Measurements from ENCODE around the gene MUC3A.
"Not testable (repeated sequence)": the region's sequence is repeated elsewhere in the genome, so short reads cannot be mapped to it uniquely, and the experiment has no call there.

MUC3A gene

DNA sequence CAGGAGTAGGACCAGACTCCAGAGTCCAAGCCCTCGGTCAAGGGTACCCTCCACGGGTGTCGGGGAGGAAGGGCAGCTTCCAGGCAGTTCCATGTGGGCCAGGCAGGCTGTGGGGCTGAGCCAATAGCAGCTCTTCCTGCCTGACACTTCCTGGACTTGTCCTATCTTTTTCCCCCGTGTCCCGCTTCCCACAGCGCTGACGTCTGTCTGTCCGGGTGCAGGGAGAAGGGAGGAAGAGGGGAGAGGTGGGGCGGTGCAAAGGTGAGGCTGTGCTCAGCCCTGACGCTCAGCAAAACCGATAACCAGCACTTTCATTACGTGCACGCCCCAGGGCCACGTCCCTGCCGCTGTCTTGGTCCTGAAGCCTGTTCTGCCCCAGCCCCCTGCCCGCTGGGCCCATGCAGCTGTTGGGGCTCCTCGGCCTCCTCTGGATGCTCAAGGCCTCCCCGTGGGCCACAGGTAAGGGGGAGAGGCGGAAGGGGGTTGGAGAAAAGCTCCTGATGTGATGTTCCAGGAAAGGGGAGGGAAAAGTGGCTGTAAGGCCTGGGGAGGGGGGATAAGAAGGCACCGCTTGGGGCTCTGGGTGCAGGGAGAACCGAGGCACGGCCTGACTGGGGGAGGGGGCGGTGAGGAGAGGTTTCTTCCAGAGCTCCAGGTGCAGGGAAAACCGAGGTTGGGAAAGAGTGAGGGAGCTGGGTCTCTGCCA is at the start of gene MUC3A:
Gene MUC3A, plus strand, starts transcription at position 308 of the 706 bp plus-strand sequence. Its CDS starts 91 bp downstream, at position 399.
- DNase-seq (ENCODE audit: low read depth in 1 of 2, low spot score in 1 of 2): no peak

- no peak for DNase-seq (ENCODE audit: low read depth in 1 of 2, low spot score in 1 of 2)
Observed at GRCh38 chr7:100900978-100901377, 48.4 kb upstream of the MUC3A start.

DNA sequence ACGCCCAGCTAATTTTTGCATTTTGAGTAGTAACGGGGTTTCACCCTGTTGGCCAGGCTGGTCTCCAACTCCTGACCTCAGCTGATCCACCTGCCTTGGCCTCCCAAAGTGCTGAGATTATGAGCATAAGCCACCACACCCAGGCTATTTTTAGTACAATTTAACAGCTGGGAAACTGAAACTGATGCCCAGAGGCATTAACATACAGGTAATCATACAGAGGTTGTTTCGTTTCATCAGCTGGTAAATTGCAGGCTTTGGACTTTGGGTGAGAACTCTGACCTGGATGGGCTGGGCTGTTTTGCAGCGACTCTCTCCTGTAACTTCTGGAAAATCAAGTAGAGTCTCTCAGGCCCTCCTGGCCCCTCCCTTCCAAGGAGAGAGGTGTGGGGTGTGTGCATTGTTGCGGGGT is 47.4 kb upstream of the MUC3A start:
- no peak for DNase-seq (ENCODE audit: low read depth in 1 of 2, low spot score in 1 of 2)

DNA sequence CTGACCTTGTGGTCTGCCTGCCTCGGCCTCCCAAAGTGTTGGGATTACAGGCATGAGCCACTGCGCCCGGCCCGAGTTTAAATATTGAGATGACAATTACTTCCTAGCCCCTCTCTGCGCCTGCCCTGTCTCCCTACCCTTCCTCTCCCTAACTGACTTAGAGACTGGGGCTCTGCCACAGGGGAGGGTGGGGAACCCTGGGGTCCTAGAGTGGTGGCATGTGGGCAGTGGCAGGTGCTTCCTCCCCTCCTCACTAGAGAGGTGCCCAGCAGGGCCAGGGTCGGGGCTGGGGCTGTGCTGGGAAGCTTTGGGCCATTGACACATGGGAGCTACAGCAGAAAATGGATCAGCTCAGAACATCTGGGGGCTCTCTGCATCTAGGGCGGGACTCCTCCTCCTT is 46.7 kb upstream of the MUC3A start:
- no peak for DNase-seq (ENCODE audit: low read depth in 1 of 2, low spot score in 1 of 2)

DNA sequence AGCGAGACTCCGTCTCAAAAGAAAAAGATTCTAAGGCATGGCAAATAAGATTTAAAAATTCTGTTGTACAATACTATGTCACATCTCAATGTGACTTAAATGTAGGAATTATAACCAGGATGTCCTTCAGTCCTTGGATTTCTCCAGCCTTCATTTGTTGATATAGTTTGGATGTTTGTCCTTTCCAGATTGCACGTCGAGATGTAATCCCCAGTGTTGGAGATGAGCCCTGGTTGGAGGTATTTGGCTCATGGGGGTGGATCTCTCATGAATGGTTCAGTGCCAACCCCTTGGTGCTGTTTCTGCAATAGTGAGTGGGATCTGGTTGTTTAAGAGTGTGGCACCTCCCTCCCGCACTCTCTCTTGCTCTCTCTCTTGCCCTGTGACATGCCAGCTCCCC is 40.8 kb upstream of the MUC3A start:
- no peak for DNase-seq (ENCODE audit: low read depth in 1 of 2, low spot score in 1 of 2)

- not testable (repeated sequence) for DNase-seq (ENCODE audit: low read depth in 1 of 2, low spot score in 1 of 2)
Observed at GRCh38 chr7:100910443-100910842, 38.9 kb upstream of the MUC3A start.

GRCh38 chr7:100911484-100911883 is 37.9 kb upstream of the MUC3A start:
- no peak for DNase-seq (ENCODE audit: low read depth in 1 of 2, low spot score in 1 of 2)

GRCh38 chr7:100914208-100914878 is 35.0 kb upstream of the MUC3A start:
- DNase-seq (ENCODE audit: low read depth in 1 of 2, low spot score in 1 of 2): no peak

GRCh38 chr7:100914879-100915447 is 34.4 kb upstream of the MUC3A start:
- DNase-seq (ENCODE audit: low read depth in 1 of 2, low spot score in 1 of 2): no peak

GRCh38 chr7:100919335-100919734 is 30.0 kb upstream of the MUC3A start:
- DNase-seq (ENCODE audit: low read depth in 1 of 2, low spot score in 1 of 2): not testable (repeated sequence)

GRCh38 chr7:100919779-100920437 is 29.4 kb upstream of the MUC3A start:
- DNase-seq (ENCODE audit: low read depth in 1 of 2, low spot score in 1 of 2): not testable (repeated sequence)

DNA sequence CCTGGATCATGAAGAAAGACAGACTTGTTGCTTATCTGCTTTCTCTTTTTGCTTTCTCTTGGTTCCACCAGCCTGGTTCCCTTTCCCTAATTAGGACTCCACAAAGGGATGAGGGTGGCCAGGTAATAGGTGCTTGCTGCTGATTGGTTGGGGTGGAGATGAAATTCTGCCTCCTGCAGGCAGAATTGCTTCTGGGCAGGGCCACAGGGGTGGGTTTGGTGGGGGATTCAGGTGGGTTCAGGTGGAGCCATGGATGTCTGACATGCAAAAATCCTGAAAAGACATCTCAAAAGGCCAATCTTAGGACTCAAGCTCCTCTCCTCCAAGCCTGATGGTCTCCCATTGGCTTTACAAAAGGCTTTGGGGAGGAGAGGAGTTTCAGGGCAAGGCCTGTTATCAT is 28.3 kb upstream of the MUC3A start:
- no peak for DNase-seq (ENCODE audit: low read depth in 1 of 2, low spot score in 1 of 2)

DNA sequence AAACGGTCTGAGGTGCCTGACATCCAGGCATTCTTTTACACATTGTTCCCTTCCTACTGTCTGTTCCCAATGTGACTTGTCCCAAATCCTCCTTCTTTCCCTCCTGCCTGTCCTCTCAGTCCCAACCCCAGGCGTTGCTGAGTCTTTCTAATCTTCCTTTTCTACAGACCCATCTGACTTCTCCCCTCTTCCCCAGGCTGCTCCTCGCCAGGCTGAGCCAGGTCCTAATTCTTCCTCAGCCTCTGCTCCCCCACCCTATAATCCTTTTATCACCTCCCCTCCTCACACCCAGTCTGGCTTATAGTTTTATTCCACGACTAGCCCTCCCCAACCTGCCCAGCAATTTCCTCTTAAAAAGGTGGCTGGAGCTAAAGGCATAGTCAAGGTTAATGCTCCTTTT is 25.7 kb upstream of the MUC3A start:
- not testable (repeated sequence) for DNase-seq (ENCODE audit: low read depth in 1 of 2, low spot score in 1 of 2)

DNA sequence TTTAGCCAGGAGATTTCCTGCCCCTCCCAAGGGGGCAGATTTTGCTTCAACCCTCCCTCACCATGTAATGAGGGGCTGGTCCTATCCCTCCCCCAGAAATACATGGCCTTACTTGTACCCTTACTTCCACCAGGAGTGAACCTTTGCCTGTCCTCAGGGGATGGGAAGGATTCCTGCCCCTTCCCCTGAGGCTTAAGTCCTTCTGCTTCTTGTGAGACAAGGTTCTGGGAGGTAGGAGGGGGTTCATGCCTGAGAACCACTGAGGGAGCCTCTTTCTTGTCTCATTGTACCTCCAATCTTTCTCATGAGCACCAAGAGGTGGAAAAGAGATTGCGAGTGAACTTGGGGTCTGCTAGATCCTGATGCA is 19.5 kb upstream of the MUC3A start:
- DNase-seq (ENCODE audit: low read depth in 1 of 2, low spot score in 1 of 2): no peak

DNA sequence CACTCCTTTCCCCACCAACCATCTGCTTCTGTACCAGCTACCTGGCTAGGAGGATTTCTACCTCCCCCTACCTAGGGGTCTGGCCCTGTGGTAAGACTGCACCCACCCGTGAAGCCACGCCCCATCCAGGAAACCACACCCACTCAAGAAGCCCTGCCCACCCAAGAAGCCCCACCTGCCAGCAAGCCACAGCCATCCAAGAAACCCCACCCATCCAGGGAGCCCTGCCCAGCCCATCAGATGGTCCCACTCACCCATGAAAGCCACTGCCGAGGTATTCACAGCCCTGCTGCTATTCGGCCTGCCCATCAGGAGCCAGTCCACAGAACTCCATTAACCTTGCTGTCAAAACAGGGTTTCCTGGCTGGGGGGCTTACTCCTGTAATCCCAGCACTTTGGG is 15.6 kb upstream of the MUC3A start:
- DNase-seq (ENCODE audit: low read depth in 1 of 2, low spot score in 1 of 2): no peak

DNA sequence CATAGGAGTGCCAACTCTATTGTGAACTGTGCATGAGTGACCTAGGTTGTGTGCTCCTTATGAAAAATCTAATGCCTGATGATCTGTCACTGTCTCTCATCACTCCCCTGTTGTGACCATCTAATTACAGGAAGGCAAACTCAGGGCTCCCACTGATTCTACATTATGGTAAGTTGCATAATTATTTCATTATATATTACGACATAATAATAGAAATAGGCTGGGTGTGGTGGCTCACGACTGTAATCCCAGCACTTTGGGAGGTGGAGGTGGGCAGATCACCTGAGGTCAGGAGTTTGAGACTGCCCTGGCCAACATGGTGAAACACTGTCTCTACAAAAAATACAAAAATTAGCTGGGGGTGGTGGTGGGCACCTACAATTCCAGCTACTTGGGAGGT is 14.0 kb upstream of the MUC3A start:
- not testable (repeated sequence) for DNase-seq (ENCODE audit: low read depth in 1 of 2, low spot score in 1 of 2)

GRCh38 chr7:100936167-100936566 is 13.2 kb upstream of the MUC3A start:
- DNase-seq (ENCODE audit: low read depth in 1 of 2, low spot score in 1 of 2): not testable (repeated sequence)

DNA sequence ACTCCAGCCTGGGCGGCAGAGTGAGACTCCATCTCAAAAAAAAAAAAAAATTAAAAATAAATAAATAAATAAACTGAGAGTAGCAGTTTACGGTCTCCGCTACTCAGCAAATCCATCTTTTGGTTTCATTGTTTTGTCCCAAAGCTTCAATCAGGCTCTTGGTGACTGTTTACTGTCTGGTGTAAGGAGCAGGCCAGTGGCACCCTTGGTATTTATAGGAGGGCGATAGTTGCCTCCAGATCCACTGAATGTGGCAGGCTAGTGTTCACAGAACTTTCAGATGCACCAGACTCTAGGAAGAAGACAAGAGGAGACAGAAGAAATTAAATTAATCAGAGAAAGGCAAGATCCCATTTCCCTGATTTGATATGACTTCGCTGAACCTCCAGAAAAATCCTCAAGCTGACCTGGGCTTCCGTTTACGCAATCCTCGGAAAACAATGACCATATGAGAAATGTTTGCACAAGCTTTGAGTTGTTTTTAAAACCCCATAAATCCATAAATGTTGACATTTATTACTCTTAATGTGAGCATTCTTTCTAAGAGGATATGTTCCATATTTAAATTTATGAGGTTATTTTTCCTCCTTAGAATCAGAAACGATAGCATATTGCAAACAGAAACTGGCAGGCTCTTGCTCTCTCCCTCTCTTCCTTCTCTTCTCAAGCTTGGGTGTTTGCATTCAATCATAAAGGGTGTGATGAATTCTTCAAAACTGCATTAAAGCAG is 7.1 kb upstream of the MUC3A start:
- no peak for DNase-seq (ENCODE audit: low read depth in 1 of 2, low spot score in 1 of 2)

GRCh38 chr7:100943693-100944092 is 5.6 kb upstream of the MUC3A start:
- DNase-seq (ENCODE audit: low read depth in 1 of 2, low spot score in 1 of 2): no peak

DNA sequence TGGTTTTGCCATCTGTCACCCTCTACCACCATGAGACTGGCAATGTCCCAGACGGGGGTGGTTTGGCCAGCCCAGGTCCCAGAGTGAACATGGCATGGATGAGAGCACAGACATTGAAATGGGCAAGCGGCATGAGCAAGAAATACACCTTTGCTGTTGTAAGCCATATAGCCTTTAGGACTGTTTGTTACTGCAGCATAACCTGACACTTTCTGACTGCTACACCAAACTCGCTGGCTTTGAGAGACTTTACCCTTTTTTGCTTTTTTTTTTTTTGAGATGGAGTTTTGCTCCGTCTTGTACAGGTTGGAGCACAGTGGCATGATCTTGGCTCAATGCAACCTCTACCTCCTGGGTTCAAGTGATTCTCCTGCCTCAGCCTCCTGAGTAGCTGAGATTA is 5.2 kb upstream of the MUC3A start:
- DNase-seq (ENCODE audit: low read depth in 1 of 2, low spot score in 1 of 2): no peak

DNA sequence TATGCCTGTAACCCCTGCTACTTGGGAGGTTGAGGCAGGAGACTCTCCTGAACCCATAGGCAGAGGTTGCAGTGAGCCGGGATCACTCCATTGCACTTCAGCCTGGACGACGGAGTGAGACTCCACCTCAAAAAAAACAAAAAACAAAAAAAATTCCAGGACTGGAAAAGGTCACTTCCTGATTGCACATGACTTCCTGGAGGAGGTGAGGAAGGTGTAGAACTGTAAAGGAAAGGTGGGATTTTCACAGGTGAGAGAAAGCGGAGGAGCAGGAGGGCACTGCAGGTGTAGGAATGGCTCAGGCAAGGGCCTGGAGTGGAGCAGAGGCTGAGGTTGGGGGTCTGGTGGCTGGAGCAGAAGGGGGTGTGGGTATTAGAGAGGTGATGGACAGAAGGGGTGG is 3.2 kb upstream of the MUC3A start:
- no peak for DNase-seq (ENCODE audit: low read depth in 1 of 2, low spot score in 1 of 2)

All from stimulated activated CD4-positive, alpha-beta T cell treated with anti-CD3 and anti-CD28 coated beads, Interleukin-15, amount 100 ng/mL, for 1 hour (primary cell).